ENCODE results near the gene FRMD4A.

GRCh38 chr10:14271621-14272020 lies 59.1 kb downstream of the FRMD4A start:
- no peak for TF ChIP-seq POLR2A (IDR thresholded peaks at IDR 0.05)
- TF ChIP-seq, protein P1, sequence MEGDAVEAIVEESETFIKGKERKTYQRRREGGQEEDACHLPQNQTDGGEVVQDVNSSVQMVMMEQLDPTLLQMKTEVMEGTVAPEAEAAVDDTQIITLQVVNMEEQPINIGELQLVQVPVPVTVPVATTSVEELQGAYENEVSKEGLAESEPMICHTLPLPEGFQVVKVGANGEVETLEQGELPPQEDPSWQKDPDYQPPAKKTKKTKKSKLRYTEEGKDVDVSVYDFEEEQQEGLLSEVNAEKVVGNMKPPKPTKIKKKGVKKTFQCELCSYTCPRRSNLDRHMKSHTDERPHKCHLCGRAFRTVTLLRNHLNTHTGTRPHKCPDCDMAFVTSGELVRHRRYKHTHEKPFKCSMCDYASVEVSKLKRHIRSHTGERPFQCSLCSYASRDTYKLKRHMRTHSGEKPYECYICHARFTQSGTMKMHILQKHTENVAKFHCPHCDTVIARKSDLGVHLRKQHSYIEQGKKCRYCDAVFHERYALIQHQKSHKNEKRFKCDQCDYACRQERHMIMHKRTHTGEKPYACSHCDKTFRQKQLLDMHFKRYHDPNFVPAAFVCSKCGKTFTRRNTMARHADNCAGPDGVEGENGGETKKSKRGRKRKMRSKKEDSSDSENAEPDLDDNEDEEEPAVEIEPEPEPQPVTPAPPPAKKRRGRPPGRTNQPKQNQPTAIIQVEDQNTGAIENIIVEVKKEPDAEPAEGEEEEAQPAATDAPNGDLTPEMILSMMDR (IDR thresholded peaks at IDR 0.05): no peak
